ENCODE measurements around the gene MYO16. TPM values are rescaled to one million over a fixed set of nuclear protein-coding genes. Genes with fewer than 3 reads are reported as not detected.

Gene MYO16
- total RNA-seq, 1 donor from 2014 or later: 22.0 TPM

DNA sequence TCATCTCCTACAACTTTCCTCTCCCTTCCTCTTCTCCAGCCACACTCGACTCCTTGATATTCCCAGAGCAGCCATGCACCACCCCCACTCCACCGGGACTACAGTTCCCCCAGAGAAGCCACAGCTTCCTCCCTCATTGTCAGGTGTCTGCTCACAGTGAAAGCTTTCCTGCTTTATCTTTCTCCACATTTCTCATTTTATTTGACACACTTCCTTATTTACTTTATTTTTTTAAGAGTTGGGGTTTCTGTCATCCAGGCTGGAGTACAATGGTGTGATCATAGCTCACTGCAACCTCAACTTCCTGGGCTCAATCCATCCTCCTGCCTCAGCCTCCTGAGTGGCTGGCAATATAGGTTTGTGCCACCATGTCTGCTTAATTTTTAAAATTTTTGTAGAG is 464.6 kb downstream of the MYO16 start:
- Mint-ChIP-seq H3K27ac (ENCODE audit: unreplicated experiment) (no peak overlapping the region), H3K36me3 (ENCODE audit: unreplicated experiment) (peaks cover 20% of the 10 kb centered on the region), H3K27me3 (ENCODE audit: unreplicated experiment) (no peaks in the 10 kb centered on the region), H3K4me3 (ENCODE audit: unreplicated experiment) (no peak overlapping the region), H3K4me1 (ENCODE audit: low read depth, unreplicated experiment) (no peaks in the 10 kb centered on the region), H3K9me3 (ENCODE audit: unreplicated experiment) (no peaks in the 10 kb centered on the region)
- no peak for DNase-seq
- TF ChIP-seq, protein P1, sequence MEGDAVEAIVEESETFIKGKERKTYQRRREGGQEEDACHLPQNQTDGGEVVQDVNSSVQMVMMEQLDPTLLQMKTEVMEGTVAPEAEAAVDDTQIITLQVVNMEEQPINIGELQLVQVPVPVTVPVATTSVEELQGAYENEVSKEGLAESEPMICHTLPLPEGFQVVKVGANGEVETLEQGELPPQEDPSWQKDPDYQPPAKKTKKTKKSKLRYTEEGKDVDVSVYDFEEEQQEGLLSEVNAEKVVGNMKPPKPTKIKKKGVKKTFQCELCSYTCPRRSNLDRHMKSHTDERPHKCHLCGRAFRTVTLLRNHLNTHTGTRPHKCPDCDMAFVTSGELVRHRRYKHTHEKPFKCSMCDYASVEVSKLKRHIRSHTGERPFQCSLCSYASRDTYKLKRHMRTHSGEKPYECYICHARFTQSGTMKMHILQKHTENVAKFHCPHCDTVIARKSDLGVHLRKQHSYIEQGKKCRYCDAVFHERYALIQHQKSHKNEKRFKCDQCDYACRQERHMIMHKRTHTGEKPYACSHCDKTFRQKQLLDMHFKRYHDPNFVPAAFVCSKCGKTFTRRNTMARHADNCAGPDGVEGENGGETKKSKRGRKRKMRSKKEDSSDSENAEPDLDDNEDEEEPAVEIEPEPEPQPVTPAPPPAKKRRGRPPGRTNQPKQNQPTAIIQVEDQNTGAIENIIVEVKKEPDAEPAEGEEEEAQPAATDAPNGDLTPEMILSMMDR (IDR thresholded peaks at IDR 0.05; ENCODE audit: partially characterized antibody, unreplicated experiment): no peak

DNA sequence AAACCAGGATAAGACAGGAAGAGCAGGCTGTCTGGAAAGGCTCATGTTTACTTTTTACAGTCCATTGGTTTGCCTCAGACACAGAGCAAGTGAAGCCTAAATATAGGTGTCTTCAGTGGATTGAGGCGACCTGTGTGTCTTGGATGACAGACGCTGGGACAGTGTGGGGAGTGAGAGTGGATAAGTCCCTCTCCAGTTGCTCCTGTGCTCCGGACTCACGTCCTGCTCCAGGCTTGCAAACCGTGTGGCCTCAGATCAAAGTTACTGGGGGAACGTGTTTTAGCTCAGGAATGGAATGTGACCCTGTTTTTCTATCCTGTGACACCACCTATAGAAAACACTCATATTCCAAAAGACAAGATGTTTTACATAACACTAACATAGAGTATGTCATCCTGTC is 465.7 kb downstream of the MYO16 start:
- peaks cover 20% of the 10 kb centered on the region for H3K36me3 Mint-ChIP-seq (ENCODE audit: unreplicated experiment)
- H3K27ac Mint-ChIP-seq (ENCODE audit: unreplicated experiment): no peak overlapping the region
- H3K9me3 Mint-ChIP-seq (ENCODE audit: unreplicated experiment): no peaks in the 10 kb centered on the region
- TF ChIP-seq, protein P1 (IDR thresholded peaks at IDR 0.05; ENCODE audit: partially characterized antibody, unreplicated experiment): no peak
- DNase-seq: no peak
- H3K4me1 Mint-ChIP-seq (ENCODE audit: low read depth, unreplicated experiment): no peaks in the 10 kb centered on the region
- H3K27me3 Mint-ChIP-seq (ENCODE audit: unreplicated experiment): no peaks in the 10 kb centered on the region
- H3K4me3 Mint-ChIP-seq (ENCODE audit: unreplicated experiment): no peak overlapping the region

DNA sequence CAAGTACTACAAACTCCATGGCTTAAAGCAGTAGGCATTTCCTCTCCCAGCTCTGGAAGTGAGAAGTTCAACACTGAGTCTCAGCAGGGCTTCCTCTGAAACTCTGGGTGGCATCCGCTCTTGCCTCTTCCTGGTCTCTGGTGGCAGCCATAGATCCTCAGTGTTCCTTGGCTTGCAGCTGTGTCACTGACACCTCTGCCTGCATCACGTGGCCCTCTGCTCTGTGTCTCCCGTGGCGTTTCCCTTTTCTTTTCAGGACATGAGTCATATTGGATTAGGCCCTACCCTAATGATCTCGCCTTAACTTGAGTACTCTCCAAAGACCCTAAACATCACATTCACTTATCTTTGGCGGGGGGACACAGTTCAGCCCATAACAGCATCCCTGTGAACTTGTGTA is 466.7 kb downstream of the MYO16 start:
- H3K36me3 Mint-ChIP-seq (ENCODE audit: unreplicated experiment): peaks cover 20% of the 10 kb centered on the region
- no peak overlapping the region for H3K4me3 Mint-ChIP-seq (ENCODE audit: unreplicated experiment)
- no peaks in the 10 kb centered on the region for H3K4me1 Mint-ChIP-seq (ENCODE audit: low read depth, unreplicated experiment)
- no peak overlapping the region for H3K27ac Mint-ChIP-seq (ENCODE audit: unreplicated experiment)
- no peak for DNase-seq
- H3K27me3 Mint-ChIP-seq (ENCODE audit: unreplicated experiment): no peaks in the 10 kb centered on the region
- H3K9me3 Mint-ChIP-seq (ENCODE audit: unreplicated experiment): no peaks in the 10 kb centered on the region
- TF ChIP-seq, protein P1 (IDR thresholded peaks at IDR 0.05; ENCODE audit: partially characterized antibody, unreplicated experiment): no peak

DNA sequence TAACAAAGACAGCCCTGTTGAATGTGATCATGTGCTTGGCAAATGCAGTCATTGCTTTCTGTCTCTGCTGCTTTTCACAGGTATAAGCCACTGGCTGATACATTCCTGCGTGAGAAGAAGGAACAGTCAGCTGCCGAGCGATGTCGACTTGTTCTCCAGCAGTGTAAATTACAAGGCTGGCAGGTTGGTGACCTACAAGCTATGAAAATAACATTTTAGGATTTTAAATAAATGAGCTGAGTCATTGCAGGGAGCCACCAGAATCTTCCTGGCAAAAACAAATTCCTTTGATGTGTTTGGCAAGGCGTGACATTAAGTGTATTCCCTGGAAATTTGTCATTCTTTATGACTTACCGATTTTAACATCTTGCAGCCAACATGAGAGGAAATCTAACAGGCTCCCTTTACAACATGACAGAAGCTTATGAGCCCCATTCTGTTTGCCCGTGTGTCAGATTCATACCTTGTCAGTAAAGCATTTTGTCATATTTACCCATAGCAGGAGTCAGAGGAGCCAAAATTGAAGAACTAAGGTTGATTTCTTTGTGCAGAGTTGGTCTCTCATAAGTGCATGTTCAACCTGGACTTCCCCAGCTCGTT is 471.4 kb downstream of the MYO16 start:
- H3K27me3 Mint-ChIP-seq (ENCODE audit: unreplicated experiment): no peaks in the 10 kb centered on the region
- H3K36me3 Mint-ChIP-seq (ENCODE audit: unreplicated experiment): no peaks in the 10 kb centered on the region
- H3K4me3 Mint-ChIP-seq (ENCODE audit: unreplicated experiment): no peak overlapping the region
- peaks cover 2% of the 10 kb centered on the region for H3K4me1 Mint-ChIP-seq (ENCODE audit: low read depth, unreplicated experiment)
- no peak overlapping the region for H3K27ac Mint-ChIP-seq (ENCODE audit: unreplicated experiment)
- H3K9me3 Mint-ChIP-seq (ENCODE audit: unreplicated experiment): no peaks in the 10 kb centered on the region
- TF ChIP-seq, protein P1 (IDR thresholded peaks at IDR 0.05; ENCODE audit: partially characterized antibody, unreplicated experiment): no peak
- no peak for DNase-seq

DNA sequence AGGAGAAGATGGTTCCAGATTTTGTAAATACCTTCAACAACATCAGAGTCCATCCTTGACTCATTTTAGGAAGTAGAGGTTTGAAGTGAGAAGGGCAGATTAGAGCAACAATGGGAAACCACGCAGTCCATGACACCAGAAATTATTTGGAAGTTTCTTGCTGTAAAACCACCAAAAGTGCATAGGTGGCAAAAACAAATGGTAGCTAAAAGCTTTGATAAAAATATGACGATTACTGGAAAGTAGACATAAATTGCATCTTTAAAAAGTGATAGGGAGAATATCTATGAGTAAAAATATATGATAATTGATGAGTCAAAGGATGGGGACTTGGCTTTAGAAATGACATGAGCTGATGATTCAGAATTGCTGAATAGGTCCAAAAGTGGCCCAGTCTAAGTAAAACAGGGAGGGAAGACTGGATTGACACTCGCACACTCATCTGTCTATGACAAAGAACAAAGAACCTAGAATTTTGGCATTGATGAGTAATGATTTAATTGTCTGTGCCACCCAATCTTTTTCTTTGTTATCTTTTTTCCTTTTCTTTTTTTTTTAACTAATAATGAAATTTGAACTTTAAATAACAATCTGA is 472.2 kb downstream of the MYO16 start:
- H3K4me3 Mint-ChIP-seq (ENCODE audit: unreplicated experiment): no peak overlapping the region
- no peaks in the 10 kb centered on the region for H3K27me3 Mint-ChIP-seq (ENCODE audit: unreplicated experiment)
- H3K27ac Mint-ChIP-seq (ENCODE audit: unreplicated experiment): no peak overlapping the region
- H3K9me3 Mint-ChIP-seq (ENCODE audit: unreplicated experiment): peaks cover 2% of the 10 kb centered on the region
- no peaks in the 10 kb centered on the region for H3K36me3 Mint-ChIP-seq (ENCODE audit: unreplicated experiment)
- TF ChIP-seq, protein P1 (IDR thresholded peaks at IDR 0.05; ENCODE audit: partially characterized antibody, unreplicated experiment): no peak
- DNase-seq: no peak
- peaks cover 2% of the 10 kb centered on the region for H3K4me1 Mint-ChIP-seq (ENCODE audit: low read depth, unreplicated experiment)
